Measurements from ENCODE around the gene ARHGEF26.
A peak's percentile ranks its signal among the peaks of the same experiment; 100 is the strongest.
"Not testable (repeated sequence)": the region's sequence is repeated elsewhere in the genome, so short reads cannot be mapped to it uniquely, and the experiment has no call there.

The ARHGEF26 gene

DNA sequence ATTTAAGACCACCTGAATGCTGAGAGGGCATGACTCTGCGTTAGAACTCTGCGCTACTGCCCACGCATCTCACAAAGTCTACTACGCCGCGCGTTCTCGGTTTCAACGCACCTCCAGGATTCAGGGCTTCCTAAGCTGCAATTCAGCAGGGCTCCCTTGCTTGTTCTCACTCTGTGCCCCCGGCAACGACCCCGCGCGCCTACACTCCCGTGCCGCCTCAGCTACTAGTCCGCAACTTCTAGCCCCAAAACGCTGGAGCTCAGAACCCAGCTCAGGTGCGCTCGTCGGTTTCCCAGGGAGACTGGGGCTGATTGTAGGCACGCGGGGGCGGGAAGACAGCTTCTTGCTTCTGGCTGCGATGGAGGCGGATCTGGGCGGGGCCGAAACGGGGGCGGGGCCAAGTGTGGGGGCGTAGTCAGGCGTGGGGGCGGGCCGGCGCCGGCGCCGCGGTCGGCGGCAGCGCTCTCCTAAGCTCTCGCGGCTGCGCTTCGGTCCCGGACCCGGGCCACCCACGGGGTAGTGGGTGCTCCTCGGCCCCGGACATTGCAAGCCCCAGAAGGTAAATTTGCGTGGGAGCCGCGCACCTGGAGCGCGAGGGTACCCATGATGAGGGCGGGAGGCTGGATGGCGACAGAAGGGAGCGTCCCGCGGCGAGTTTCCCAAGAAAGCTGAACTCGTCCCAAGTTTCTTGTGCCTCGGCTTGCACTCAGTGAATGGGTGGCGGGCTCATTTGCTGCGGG is at the start of gene ARHGEF26:
Gene ARHGEF26 (plus strand): TSS at position 430 of the 740 bp plus-strand sequence. CDS start 603 bp downstream, outside the sequence.
- DNase-seq (ENCODE audit: low spot score) = peak; percentile 89

DNA sequence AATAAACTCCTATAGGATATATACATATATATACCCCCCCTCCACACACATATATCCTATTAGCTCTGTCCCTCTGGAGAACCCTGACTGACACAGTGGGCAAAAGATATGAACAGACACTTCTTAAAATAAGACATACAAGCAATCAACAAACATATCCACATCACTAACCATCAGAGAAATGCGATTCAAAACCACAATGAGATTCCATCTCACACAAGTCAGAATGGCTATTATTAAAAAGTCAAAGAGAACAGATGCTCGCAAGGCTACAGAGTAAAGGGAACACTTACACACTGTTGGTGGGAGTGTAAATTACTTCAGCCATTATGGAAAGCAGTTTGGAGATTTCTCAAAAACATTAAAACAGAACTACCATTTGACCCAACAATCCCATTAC is 46.2 kb upstream of the ARHGEF26 start:
- DNase-seq (ENCODE audit: low spot score) = no peak

DNA sequence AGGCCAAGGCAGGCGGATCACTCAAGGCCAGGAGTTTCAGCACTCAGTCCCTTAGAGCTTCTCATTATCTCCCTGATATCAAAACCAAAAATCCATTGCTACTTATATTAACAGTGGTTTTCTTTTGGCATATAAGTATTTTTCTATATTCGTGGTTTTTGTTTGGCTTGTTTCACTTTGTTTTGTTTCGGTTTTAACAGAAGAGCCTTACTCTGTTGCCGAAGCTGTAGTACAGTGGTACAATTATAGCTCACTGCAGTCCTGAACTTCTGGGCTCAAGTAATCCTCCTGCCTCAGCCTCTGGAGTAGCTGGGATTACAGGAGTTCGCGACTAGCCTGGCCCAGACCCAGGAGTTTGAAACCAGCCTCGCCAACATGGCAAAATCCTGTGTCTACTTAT is 42.5 kb upstream of the ARHGEF26 start:
- DNase-seq (ENCODE audit: low spot score) = no peak

DNA sequence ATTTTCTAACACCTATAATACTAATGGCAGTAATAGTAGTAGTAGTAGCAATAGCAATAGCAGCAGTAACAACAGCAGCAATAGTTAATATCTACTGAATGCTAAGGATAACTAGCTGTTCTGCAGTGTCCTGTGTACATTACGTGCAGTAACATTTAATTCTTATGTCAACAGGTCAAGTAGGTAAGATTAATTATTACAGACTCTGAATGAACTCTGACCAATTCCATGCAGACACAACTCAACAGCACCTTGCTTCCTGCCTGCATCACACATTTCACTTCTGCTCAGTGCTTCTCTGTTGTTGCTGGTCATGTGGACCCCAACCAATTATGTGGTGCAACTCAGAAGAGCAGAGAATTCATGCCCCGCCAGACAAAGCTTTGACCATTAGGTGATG is 39.9 kb upstream of the ARHGEF26 start:
- DNase-seq (ENCODE audit: low spot score) = no peak

- DNase-seq (ENCODE audit: low spot score) = no peak
These were observed 36.1 kb upstream of the ARHGEF26 start for GRCh38 chr3:154085071-154085470.

GRCh38 chr3:154085799-154086198 is 35.4 kb upstream of the ARHGEF26 start:
- DNase-seq (ENCODE audit: low spot score) = no peak

GRCh38 chr3:154086286-154086685 is 34.9 kb upstream of the ARHGEF26 start:
- no peak for DNase-seq (ENCODE audit: low spot score)

GRCh38 chr3:154087756-154088480 is 33.3 kb upstream of the ARHGEF26 start:
- DNase-seq (ENCODE audit: low spot score) = not testable (repeated sequence)

DNA sequence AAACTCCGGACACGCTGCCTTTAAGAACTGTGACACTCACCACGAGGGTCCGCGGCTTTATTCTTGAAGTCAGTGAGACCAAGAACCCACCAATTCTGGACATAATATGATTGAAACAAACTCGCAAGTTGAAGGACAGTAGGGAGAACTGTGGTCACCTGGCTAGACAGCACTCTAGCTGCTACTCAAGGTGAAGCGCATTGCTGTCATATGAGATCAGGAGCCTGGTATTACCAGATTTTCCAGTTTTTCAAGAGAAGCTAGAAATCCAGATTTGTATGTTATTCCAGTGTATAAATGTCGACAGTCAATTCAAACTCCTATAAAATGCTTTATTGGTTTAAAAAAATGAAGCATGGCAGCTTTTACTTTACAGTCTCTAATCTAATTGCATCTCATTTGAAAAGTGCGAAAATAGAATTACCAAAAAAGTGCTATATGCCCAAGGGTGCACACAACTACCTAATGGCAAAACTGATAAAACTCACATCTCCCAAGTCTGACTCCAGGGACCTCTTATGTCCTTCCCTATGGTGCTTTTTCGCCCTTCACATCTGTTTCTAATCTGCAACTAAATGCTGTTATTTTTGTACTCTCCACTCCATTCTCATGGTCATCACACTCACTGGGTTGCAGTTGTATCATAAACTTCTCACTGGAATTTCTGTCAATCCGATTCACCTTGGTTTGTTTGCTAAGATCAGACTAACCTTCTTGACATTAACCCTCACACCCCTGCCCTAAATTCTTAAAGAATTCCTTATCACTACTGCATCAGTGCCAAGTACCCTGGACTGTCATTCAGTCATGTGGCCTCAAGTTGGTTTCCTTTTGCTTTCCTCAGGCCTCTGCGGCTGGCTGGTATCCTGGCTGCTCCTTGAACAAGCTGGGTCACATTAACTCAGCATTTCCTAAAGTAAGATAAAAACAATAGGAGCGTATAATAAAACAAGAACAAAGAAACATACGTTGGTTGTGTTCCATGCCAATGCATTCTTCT is 31.5 kb upstream of the ARHGEF26 start:
- no peak for DNase-seq (ENCODE audit: low spot score)

DNA sequence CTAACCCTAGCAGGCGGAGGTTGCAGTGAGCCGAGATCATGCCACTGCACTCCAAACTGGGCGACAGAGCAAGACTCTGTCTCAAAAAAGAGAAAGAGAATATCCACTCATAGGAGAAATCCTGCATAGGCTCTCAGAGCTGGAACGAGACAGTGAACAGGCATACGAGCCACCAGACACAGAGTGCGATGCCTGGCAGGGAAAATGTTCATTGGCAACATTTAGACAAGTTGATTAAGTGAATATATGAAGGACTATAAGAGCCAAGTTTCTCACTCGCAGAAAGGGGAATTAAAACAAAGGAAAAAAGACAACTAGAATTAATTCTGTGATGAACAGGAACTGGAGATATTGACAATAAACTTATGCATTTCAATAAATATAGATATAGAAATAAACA is 27.1 kb upstream of the ARHGEF26 start:
- no peak for DNase-seq (ENCODE audit: low spot score)

DNA sequence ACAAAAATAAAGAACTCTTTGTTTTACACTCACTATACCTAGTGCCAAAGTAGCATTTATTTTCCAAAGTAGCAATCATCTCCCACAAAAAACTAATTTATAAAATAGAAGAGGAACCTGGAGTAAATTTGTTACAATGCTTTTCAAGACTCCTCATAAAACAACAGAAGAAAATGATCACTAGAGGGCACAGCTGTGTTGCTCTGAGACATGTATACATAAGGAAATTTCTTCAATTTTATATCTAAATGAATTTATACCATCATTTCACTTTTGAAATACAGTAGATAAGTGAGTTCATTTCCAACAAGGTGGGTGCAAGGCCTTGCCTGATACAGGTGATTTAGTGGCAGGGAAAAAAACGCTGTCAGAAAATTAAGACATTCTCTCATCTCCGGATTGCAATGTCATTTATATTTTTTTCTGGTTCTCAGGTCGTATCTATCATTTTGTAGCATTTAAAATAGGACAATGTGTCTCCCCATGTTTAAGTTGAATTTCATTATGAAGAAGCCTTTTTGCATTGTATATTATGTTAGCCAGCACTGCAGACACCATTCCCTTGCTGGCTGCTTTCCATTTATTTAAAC is 25.3 kb upstream of the ARHGEF26 start:
- peak; percentile 21 for DNase-seq (ENCODE audit: low spot score)

- DNase-seq (ENCODE audit: low spot score) = no peak
These were observed 22.8 kb upstream of the ARHGEF26 start for GRCh38 chr3:154098376-154098775.

GRCh38 chr3:154100556-154100955 is 20.6 kb upstream of the ARHGEF26 start:
- DNase-seq (ENCODE audit: low spot score) = no peak

DNA sequence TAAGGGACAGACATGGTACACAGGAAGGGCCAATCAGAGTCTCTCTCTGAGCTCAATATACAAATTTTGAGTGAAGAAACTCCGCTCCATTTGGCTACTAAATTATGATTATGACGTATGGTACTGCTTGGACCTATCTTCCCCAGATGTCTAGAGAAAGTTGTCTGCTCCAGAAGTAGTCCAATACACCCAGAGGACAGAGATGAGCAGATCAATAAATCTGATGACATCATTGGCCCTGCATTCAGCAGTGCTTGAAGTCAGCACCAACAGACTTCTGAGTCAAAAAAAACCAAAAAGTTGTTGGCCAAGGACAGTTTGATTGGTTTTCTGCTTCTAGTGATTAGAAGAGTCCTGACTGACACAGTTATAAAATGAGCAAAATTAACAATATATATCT is 19.9 kb upstream of the ARHGEF26 start:
- DNase-seq (ENCODE audit: low spot score) = no peak

- no peak for DNase-seq (ENCODE audit: low spot score)
These were observed 19.0 kb upstream of the ARHGEF26 start for GRCh38 chr3:154102225-154102624.

- DNase-seq (ENCODE audit: low spot score) = no peak
These were observed 15.8 kb upstream of the ARHGEF26 start for GRCh38 chr3:154105218-154105975.

DNA sequence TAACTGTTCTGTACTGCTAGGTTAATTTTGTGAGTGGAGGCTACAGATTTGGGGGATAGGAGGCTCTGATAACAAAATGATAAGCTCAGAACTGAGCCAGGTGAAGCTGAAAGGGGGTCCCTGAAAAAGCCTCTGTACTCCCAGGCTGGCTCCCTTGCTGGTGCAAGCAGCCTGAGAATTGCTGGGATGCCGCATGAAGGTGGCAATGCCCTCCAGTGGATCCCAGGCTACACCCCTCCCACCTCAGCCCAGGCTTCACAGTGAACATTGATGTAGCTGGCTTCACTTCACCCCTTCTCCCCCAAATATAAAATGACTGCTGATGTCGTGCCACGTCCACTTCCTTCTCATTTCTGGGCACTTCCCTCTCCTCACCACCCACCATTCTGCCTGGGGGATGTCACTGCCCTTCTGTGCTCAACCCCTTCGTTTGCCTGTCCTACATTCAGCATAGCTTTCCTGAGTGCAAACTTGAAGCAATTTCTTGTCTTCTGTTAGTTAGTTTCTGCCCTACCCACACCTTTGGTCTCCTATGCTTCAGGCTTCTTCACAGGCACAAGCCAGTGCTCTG is 9.7 kb upstream of the ARHGEF26 start:
- DNase-seq (ENCODE audit: low spot score) = no peak

DNA sequence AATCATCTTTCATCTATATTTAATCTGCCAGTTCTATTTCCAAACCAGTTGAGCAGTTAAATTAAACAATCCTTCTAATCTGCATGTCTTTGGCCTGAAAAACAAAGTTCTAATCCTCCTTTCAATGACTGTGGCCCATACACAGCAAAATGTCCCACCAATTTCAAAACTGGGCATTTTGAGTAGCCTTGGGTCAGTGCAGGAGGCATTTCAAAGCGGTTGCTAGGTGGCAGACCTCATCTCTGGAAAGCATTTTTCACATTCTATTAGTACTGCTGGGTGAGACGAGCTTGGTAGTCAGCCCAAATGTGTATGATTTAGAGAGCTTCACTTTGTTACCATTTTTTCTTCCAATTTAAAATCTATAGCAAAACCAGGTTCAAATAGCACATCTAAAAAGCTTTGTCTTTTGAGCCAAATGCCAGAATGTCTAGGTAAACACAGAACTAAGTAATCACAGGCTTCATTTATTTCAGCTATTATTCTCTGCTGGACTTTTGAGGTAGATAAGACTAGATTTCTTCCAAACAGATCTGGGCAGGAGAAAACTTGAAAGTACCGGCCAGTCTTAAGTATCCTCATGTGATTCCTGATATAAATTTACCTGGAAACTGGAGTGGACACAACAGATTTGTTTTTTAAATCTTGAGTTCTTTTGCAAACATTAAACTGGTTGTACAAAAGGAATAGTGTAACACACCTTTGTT is 8.9 kb upstream of the ARHGEF26 start:
- DNase-seq (ENCODE audit: low spot score) = no peak

GRCh38 chr3:154113609-154114008 is 7.6 kb upstream of the ARHGEF26 start:
- no peak for DNase-seq (ENCODE audit: low spot score)

GRCh38 chr3:154115332-154115731 is 5.9 kb upstream of the ARHGEF26 start:
- no peak for DNase-seq (ENCODE audit: low spot score)
